ENCODE data around the gene MARCHF2.

- TF ChIP-seq EZH2 (IDR thresholded peaks at IDR 0.05; ENCODE audit: insufficient read depth, low read length) (no peak), CTCF (IDR thresholded peaks at IDR 0.05; ENCODE audit: insufficient read depth, low read depth, low read length) (no peak)
Observed at GRCh38 chr19:8475005-8475404, 61.9 kb downstream of the MARCHF2 start.

Data from astrocyte (in vitro differentiated cells and primary cell).